HL-60 (cell line): ENCODE measurements around the gene HSD11B2.

Experiments used
- DNase-seq, 2 experiments: peaks; one replicate each; pipeline ENCODE4 v3.0.0-alpha.2; 2010 to 2020; ENCODE audit warnings: low read depth in 1 of 2, low spot score in 1 of 2
- H3K27ac ChIP-seq: fragments of 250-450 bp; sonication (Bioruptor Pico); replicated peaks from 2 replicates; pipeline ENCODE4 v1.5.1; 2020; ENCODE audit warnings: mild to moderate bottlenecking, moderate library complexity
- H3K27me3 ChIP-seq: fragments of 250-450 bp; sonication (Bioruptor Pico); 2 replicates; pipeline ENCODE4 v1.5.1; 2021; ENCODE audit warnings: mild to moderate bottlenecking, moderate library complexity; ENCODE audit not compliant: insufficient read depth, poor library complexity, severe bottlenecking
- H3K4me3 ChIP-seq: replicated peaks from 2 replicates; pipeline ENCODE4 v1.5.1; 2011; ENCODE audit warnings: mild to moderate bottlenecking, control low read depth, low read length; ENCODE audit not compliant: insufficient read depth
- GABPA ChIP-seq: IDR thresholded peaks from 2 replicates; pipeline ENCODE4 v1.6.1; 2012; ENCODE audit warnings: low read depth
- POLR2AphosphoS5 ChIP-seq: IDR thresholded peaks from 2 replicates; pipeline ENCODE4 v1.6.1; 2012; ENCODE audit warnings: low read depth
- SPI1 ChIP-seq: IDR thresholded peaks from 2 replicates; pipeline ENCODE4 v1.6.1; 2012; ENCODE audit warnings: low read depth, mild to moderate bottlenecking, borderline replicate concordance
- TF ChIP-seq, protein P1 (sequence below): IDR thresholded peaks from one replicate; pipeline ENCODE4 v1.5.1; 2011; ENCODE audit warnings: low read length, control low read depth, inconsistent platforms; ENCODE audit not compliant: insufficient read depth
- TF ChIP-seq, protein P2 (sequence below): IDR thresholded peaks from 2 replicates; pipeline ENCODE4 v1.6.1; 2012; ENCODE audit warnings: low read depth; ENCODE audit not compliant: insufficient replicate concordance

The HSD11B2 gene

DNA sequence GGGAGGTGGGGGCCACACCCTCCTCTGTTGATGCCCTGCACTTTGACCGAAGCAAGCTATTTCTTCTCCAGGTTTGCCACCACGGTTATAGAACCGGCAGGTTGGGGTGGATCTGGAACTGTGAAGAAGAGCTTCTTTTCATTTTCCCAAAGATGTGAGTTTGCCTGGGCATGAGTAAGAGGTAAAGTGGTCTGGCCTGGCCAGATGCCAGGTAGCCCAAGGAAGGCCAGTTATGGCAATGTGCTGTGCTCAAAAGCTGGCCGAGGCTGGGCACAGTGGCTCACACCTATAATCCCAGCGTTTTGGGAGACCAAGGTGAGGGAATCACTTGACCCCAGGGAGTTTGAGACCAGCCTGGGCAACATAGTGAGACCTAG, 31.3 kb downstream of the HSD11B2 start:
- H3K27me3 ChIP-seq: no peaks in the 10 kb centered on the region
- H3K27ac ChIP-seq: no peak overlapping the region
- H3K4me3 ChIP-seq: no peak overlapping the region
- DNase-seq: no peak
- no peak for TF ChIP-seq POLR2AphosphoS5
- TF ChIP-seq, protein P1, sequence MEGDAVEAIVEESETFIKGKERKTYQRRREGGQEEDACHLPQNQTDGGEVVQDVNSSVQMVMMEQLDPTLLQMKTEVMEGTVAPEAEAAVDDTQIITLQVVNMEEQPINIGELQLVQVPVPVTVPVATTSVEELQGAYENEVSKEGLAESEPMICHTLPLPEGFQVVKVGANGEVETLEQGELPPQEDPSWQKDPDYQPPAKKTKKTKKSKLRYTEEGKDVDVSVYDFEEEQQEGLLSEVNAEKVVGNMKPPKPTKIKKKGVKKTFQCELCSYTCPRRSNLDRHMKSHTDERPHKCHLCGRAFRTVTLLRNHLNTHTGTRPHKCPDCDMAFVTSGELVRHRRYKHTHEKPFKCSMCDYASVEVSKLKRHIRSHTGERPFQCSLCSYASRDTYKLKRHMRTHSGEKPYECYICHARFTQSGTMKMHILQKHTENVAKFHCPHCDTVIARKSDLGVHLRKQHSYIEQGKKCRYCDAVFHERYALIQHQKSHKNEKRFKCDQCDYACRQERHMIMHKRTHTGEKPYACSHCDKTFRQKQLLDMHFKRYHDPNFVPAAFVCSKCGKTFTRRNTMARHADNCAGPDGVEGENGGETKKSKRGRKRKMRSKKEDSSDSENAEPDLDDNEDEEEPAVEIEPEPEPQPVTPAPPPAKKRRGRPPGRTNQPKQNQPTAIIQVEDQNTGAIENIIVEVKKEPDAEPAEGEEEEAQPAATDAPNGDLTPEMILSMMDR: no peak
- TF ChIP-seq, protein P2, sequence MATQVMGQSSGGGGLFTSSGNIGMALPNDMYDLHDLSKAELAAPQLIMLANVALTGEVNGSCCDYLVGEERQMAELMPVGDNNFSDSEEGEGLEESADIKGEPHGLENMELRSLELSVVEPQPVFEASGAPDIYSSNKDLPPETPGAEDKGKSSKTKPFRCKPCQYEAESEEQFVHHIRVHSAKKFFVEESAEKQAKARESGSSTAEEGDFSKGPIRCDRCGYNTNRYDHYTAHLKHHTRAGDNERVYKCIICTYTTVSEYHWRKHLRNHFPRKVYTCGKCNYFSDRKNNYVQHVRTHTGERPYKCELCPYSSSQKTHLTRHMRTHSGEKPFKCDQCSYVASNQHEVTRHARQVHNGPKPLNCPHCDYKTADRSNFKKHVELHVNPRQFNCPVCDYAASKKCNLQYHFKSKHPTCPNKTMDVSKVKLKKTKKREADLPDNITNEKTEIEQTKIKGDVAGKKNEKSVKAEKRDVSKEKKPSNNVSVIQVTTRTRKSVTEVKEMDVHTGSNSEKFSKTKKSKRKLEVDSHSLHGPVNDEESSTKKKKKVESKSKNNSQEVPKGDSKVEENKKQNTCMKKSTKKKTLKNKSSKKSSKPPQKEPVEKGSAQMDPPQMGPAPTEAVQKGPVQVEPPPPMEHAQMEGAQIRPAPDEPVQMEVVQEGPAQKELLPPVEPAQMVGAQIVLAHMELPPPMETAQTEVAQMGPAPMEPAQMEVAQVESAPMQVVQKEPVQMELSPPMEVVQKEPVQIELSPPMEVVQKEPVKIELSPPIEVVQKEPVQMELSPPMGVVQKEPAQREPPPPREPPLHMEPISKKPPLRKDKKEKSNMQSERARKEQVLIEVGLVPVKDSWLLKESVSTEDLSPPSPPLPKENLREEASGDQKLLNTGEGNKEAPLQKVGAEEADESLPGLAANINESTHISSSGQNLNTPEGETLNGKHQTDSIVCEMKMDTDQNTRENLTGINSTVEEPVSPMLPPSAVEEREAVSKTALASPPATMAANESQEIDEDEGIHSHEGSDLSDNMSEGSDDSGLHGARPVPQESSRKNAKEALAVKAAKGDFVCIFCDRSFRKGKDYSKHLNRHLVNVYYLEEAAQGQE: no peak
- TF ChIP-seq GABPA: no peak
- no peak for TF ChIP-seq SPI1

DNA sequence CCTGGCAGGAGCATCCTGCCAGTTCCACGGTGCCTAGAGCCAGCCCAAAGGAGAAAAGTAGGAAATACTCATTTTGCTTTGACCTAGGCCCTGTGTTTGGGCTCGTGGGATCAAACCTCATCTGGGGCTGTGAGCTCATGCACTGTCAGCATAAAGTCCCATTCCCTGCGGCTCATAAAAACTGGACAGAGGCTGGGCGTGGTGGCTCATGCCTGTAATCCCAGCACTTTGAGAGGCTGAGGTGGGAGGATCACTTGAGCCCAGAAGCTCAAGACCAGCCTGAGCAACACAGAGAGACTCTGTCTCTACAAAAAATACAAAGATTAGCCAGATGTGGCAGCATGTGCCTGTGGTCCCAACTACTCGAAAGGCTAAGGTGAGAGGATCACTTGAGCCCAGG, 32.1 kb downstream of the HSD11B2 start:
- H3K4me3 ChIP-seq: no peak overlapping the region
- TF ChIP-seq, protein P1: no peak
- TF ChIP-seq SPI1 (no peak), POLR2AphosphoS5 (no peak), GABPA (no peak)
- TF ChIP-seq, protein P2: no peak
- no peak for DNase-seq
- H3K27me3 ChIP-seq: no peaks in the 10 kb centered on the region
- no peak overlapping the region for H3K27ac ChIP-seq

DNA sequence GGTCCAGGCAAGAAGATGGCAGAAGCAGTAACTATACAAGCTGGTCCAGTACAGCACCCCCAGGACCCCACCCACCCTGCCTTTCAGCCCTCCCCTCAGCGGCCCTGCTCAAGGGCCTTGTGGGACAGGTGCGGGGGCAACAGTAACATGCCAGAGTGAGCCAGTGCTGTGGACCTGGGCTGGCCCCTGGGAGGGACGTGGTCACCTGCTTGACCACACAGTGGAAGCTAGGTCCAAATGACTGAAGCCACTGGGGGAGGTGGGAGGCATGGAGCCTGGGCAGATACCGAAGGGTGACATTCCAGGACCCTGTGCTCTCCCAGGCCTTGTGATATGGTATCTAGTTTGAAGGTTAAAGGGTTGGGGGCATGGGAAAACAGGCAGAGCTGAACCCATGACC, 32.8 kb downstream of the HSD11B2 start:
- no peak for TF ChIP-seq SPI1
- no peak for TF ChIP-seq POLR2AphosphoS5
- TF ChIP-seq, protein P1: no peak
- TF ChIP-seq, protein P2: no peak
- no peak for TF ChIP-seq GABPA
- Histone ChIP-seq H3K4me3 (no peak overlapping the region), H3K27ac (no peak overlapping the region), H3K27me3 (no peaks in the 10 kb centered on the region)
- DNase-seq: no peak
